HG03064 (cell line): ENCODE measurements around the gene SYT7.

Experiments
- ATAC-seq: cut with Tn5 transposase; IDR thresholded peaks from one replicate; pipeline ENCODE4 v1.9.1; 2021; ENCODE audit warnings: low read depth; ENCODE audit not compliant: unreplicated experiment

The SYT7 gene

GRCh38 chr11:61555978-61556377 is 24.9 kb downstream of the SYT7 start:
- ATAC-seq = no peak

GRCh38 chr11:61555051-61555969 is 25.6 kb downstream of the SYT7 start:
- no peak for ATAC-seq

GRCh38 chr11:61554172-61554988 is 26.5 kb downstream of the SYT7 start:
- ATAC-seq = no peak

- no peak for ATAC-seq
These were observed 27.3 kb downstream of the SYT7 start for GRCh38 chr11:61553373-61554171.

- ATAC-seq = no peak
These were observed 28.7 kb downstream of the SYT7 start for GRCh38 chr11:61552108-61552635.

GRCh38 chr11:61551634-61552033 is 29.2 kb downstream of the SYT7 start:
- no peak for ATAC-seq

GRCh38 chr11:61550665-61551227 is 30.1 kb downstream of the SYT7 start:
- ATAC-seq = no peak

DNA sequence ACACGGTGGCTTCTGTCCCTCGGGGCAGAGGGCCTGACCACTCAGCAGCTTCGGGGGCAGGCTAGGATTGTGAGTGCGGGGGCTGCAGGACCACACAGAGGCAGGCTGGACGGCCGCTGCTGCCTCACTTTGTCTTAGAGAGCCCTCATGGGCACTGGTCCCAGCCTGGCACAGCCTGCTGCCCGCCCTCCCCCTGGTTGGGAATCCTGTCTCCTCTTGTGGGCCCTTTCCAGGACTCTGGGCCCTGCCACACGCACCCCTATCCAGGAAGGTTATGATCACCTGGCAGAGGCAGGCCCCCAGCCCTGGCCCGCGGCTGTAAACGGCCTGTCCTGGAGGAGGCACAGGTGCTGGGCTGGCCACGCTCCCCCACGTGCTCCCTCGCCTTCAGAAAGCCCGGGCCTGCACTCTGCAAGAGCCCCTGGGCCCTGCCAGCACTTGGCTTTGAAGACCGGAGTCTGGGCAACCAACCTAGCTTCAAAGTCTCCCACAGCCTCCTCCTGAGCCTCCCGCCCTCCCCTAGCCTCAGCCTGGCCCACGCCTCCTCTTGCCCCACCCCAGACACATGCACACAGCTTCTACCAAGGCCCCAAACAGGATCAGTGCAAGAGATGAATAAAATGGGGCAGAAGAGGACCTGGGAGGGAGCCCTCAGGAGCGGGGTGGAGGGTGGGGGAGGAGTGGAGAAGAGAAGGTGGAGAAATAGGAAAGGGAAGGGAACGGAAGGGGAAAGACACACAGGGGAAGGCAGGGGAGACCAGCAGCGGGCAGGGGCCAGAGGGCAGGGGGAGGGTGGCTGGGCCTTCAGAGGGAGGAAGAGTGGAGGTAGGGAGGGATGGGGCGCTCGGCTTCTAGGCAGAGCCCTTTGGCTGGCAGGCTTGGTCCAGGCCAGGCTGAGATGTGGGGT is 31.0 kb downstream of the SYT7 start:
- ATAC-seq = no peak

GRCh38 chr11:61549177-61549576 is 31.7 kb downstream of the SYT7 start:
- ATAC-seq = no peak

GRCh38 chr11:61547246-61547645 is 33.6 kb downstream of the SYT7 start:
- no peak for ATAC-seq

GRCh38 chr11:61546663-61547062 is 34.2 kb downstream of the SYT7 start:
- no peak for ATAC-seq

GRCh38 chr11:61545921-61546320 is 35.0 kb downstream of the SYT7 start:
- no peak for ATAC-seq

GRCh38 chr11:61545341-61545740 is 35.5 kb downstream of the SYT7 start:
- no peak for ATAC-seq

DNA sequence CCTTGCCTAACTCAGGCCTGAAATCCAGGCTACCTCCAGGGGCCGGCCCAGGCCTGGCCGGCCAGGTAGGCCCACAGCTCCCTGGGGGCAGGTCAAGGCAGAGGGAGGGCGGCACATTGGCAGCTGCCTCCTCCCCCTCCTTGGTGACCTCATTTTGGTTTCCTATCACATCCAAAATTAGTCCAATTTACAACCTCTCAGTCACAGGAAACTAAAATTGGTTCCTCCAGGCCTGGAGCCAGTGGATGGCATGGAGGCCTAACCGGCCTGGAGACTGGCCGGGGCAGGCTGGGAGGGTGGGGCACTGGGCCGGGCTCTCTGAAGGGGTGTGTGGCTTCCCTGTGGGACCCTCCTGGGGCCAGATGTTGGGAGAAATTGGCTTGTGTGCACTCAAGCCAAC is 36.4 kb downstream of the SYT7 start:
- no peak for ATAC-seq

DNA sequence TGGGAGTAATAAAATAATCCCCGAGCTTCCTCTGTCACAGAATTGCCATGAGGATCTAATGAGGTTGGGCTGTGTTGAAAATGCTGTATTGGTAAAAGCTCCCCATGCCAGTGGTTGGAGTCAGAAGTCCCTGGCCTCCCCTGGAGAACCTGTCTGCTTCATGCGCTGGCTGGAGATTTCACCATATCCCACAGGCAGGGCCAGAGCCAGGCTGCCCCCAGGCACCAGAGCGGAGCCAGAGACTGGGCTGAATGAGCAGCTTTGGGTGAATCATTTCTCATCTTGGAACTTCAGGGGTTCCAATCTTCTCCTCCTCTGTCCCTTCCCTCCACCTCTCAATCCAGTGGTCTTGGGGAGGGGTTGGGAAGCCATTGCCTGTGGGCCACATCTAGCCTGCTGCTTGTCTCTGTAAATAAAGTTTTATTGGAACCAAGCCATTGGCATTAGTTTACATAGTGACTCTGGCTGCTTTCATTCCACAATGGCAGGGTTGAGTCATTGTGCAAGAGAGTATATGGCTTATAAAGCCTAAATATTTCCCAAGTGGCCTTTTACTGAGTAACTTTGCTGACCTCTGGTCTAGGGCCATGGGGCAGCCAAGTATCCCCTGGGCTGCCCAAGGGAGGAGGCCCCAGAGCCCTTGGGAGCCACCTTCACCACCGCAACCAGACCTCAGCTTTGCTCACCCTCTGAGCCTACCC is 37.1 kb downstream of the SYT7 start:
- no peak for ATAC-seq

GRCh38 chr11:61542705-61543104 is 38.2 kb downstream of the SYT7 start:
- no peak for ATAC-seq

- no peak for ATAC-seq
These were observed 38.8 kb downstream of the SYT7 start for GRCh38 chr11:61542024-61542461.

- ATAC-seq = no peak
These were observed 39.3 kb downstream of the SYT7 start for GRCh38 chr11:61541598-61541997.

DNA sequence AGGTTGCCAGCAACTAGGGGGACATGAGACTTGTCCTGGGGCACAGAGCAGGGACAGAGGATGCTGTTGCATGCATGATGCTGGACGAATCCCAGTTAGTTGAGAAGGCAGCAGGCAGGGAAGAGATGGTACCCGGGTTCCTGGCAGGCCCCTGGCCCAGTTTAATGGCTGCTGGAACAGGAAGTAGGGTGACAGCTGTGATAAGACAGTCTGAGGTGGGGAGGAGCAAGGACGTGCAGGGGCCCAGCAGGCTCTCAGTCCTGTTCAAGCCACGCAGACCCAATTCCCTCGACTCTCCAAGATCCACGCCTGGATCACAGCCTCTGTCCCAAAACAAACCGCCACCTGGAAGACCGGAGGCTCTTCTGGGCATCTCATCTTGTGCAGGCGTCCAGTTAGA is 40.3 kb downstream of the SYT7 start:
- no peak for ATAC-seq
